A673 (cell line): Measurements from ENCODE around the gene ANKLE2. TPM values are rescaled to one million over a fixed set of nuclear protein-coding genes. Genes with fewer than 3 reads are reported as not detected.

Source experiments
- BruUV-seq: library from RNA; stranded (reverse); fragments of 400-500 nt; replicated peaks from 2 replicates; lab custom pipeline; 2021; lab: Mats Ljungman, UMichigan
- CTCF ChIA-PET: fragments of 300-600 bp; sonication (Branson Sonifier 250); formaldehyde crosslinking; loops from one replicate; lab custom pipeline; 2022; ENCODE audit warnings: antibody characterized with exemption; lab: Charles Lee
- POLR2A ChIA-PET: fragments of 300-600 bp; sonication (Branson Sonifier 250); formaldehyde crosslinking; loops from one replicate; lab custom pipeline; 2022; ENCODE audit warnings: antibody characterized with exemption; ENCODE audit not compliant: low non-redundant PET; lab: Charles Lee
- DNase-seq: peaks from one replicate; pipeline ENCODE4 v3.0.0-alpha.2; 2015; ENCODE audit warnings: low spot score
- H3K27ac ChIP-seq: fragments of 200-600 bp; sonication (generic); 2 replicates; pipeline ENCODE4 v1.5.1; 2016; ENCODE audit warnings: mixed run types, low read depth, mild to moderate bottlenecking, mixed read lengths, antibody characterized with exemption, low read length; ENCODE audit not compliant: poor library complexity, severe bottlenecking
- H3K27me3 ChIP-seq: fragments of 200-600 bp; sonication (generic); replicated peaks from 2 replicates; pipeline ENCODE4 v1.6.1; 2017; ENCODE audit warnings: mixed run types, low read depth, mild to moderate bottlenecking, mixed read lengths, antibody characterized with exemption, low read length; ENCODE audit not compliant: insufficient read depth, poor library complexity
- H3K36me3 ChIP-seq: fragments of 200-600 bp; sonication (generic); 2 replicates; pipeline ENCODE4 v1.6.1; 2016; ENCODE audit warnings: mixed run types, mild to moderate bottlenecking, mixed read lengths, antibody characterized with exemption, low read length; ENCODE audit not compliant: insufficient read depth, poor library complexity, severe bottlenecking
- H3K4me1 ChIP-seq: fragments of 200-600 bp; sonication (generic); 2 replicates; pipeline ENCODE4 v1.6.1; 2017; ENCODE audit warnings: mixed run types, mild to moderate bottlenecking, mixed read lengths, antibody characterized with exemption, low read length; ENCODE audit not compliant: insufficient read depth, poor library complexity, severe bottlenecking
- H3K4me3 ChIP-seq: fragments of 200-600 bp; sonication (generic); 2 replicates; pipeline ENCODE4 v1.5.1; 2016; ENCODE audit warnings: low read depth, mixed run types, mild to moderate bottlenecking, mixed read lengths, low read length; ENCODE audit not compliant: poor library complexity, severe bottlenecking
- H3K9me3 ChIP-seq: fragments of 200-600 bp; sonication (generic); 2 replicates; pipeline ENCODE4 v1.6.1; 2016; ENCODE audit warnings: mixed run types, low read depth, mild to moderate bottlenecking, mixed read lengths, antibody characterized with exemption, low read length; ENCODE audit not compliant: poor library complexity, severe bottlenecking
- EZH2 ChIP-seq: fragments of 200-600 bp; sonication (generic); IDR thresholded peaks from 2 replicates; pipeline ENCODE4 v1.6.1; 2017; ENCODE audit warnings: borderline replicate concordance, low read depth, mild to moderate bottlenecking, mixed read lengths, antibody characterized with exemption, low read length; ENCODE audit not compliant: poor library complexity, severe bottlenecking
- intact Hi-C: fragments of 100-400 bp; cut with micrococcal nuclease; formaldehyde crosslinking; loops from one replicate; pipeline ENCODE4 v1.10.0; 2022; ENCODE audit not compliant: unreplicated experiment
- total RNA-seq: library from RNA; stranded (reverse); gene quantifications from 2 replicates; pipeline ENCODE4 v1.2.3, GENCODE V29; 2021
- TF ChIP-seq, protein P1 (sequence below): fragments of 300-800, 200-600 bp; sonication (generic); conservative IDR thresholded peaks from 2 replicates; pipeline ENCODE4 v1.5.1; 2017; ENCODE audit warnings: low read depth, mild to moderate bottlenecking, antibody characterized with exemption, low read length, moderate library complexity, mixed read lengths

Gene ANKLE2
- total RNA-seq, 1 experiment from 2014 or later, result 107 TPM

GRCh38 chr12:132724506-132725241 lies 37.0 kb downstream of the ANKLE2 start:
- DNase-seq, result no peak
- intact Hi-C loops, result no loop called here
- POLR2A ChIA-PET, result no interaction called here
- no TSS peak for BruUV-seq
- no peaks in the 10 kb centered on the region for H3K4me1 ChIP-seq
- no peaks in the 10 kb centered on the region for H3K27me3 ChIP-seq
- no peaks in the 10 kb centered on the region for H3K9me3 ChIP-seq
- H3K27ac ChIP-seq, result peak overlapping the region; percentile 22
- CTCF ChIA-PET, result no interaction called here
- H3K36me3 ChIP-seq, result peaks cover 82% of the 10 kb centered on the region
- TF ChIP-seq, protein P1, sequence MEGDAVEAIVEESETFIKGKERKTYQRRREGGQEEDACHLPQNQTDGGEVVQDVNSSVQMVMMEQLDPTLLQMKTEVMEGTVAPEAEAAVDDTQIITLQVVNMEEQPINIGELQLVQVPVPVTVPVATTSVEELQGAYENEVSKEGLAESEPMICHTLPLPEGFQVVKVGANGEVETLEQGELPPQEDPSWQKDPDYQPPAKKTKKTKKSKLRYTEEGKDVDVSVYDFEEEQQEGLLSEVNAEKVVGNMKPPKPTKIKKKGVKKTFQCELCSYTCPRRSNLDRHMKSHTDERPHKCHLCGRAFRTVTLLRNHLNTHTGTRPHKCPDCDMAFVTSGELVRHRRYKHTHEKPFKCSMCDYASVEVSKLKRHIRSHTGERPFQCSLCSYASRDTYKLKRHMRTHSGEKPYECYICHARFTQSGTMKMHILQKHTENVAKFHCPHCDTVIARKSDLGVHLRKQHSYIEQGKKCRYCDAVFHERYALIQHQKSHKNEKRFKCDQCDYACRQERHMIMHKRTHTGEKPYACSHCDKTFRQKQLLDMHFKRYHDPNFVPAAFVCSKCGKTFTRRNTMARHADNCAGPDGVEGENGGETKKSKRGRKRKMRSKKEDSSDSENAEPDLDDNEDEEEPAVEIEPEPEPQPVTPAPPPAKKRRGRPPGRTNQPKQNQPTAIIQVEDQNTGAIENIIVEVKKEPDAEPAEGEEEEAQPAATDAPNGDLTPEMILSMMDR, result no peak
- TF ChIP-seq EZH2, result no peak
- H3K4me3 ChIP-seq, result no peak overlapping the region

DNA sequence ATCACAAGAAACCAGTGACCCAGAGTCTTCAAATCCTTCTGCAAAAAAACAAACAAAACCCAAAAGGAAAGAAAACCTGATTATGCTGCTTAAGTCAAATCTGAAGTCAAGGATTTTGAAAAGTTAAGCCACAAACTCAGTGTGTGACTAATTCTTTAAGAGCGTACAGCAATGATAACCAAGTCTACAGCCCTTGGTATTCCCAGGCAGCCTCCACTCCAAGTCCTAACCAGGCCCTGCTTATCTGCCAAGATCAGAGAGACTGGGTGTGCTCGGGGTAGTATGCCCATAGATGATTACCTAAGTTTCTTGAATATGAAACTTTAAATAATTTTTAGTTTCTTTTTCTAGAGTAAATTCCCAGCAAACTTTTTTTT lies 37.9 kb downstream of the ANKLE2 start:
- TF ChIP-seq, protein P1, result no peak
- TF ChIP-seq EZH2, result no peak
- BruUV-seq, result no TSS peak
- Histone ChIP-seq H3K4me3 (no peak overlapping the region), H3K9me3 (no peaks in the 10 kb centered on the region), H3K4me1 (no peaks in the 10 kb centered on the region), H3K27me3 (no peaks in the 10 kb centered on the region), H3K27ac (no peak overlapping the region), H3K36me3 (peaks cover 90% of the 10 kb centered on the region)
- no peak for DNase-seq
- CTCF ChIA-PET, result no interaction called here
- POLR2A ChIA-PET, result no interaction called here
- intact Hi-C loops, result no loop called here

- no peak for DNase-seq
- TF ChIP-seq, protein P1, result no peak
- no peak for TF ChIP-seq EZH2
- no peaks in the 10 kb centered on the region for H3K27me3 ChIP-seq
- intact Hi-C loops, result no loop called here
- BruUV-seq, result no TSS peak
- no peak overlapping the region for H3K27ac ChIP-seq
- peaks cover 86% of the 10 kb centered on the region for H3K36me3 ChIP-seq
- H3K4me3 ChIP-seq, result no peak overlapping the region
- ChIA-PET CTCF (interaction anchor here (0.5 kb wide), 1 partner anchor 179 kb away, joined by 3 read pairs; no protein-coding TSS in a partner anchor), POLR2A (no interaction called here)
- no peaks in the 10 kb centered on the region for H3K9me3 ChIP-seq
- no peaks in the 10 kb centered on the region for H3K4me1 ChIP-seq
Measured at GRCh38 chr12:132723015-132723763, 38.4 kb downstream of the ANKLE2 start.
